K562 (cell line): ENCODE measurements around the gene CYP46A1. TPM values are rescaled to one million over a fixed set of nuclear protein-coding genes. Genes with fewer than 3 reads are reported as not detected.
A peak's percentile ranks its signal among the peaks of the same experiment; 100 is the strongest.

Experiments
- ATAC-seq: fragments of 200-7000 bp; cut with Tn5 transposase; 3 replicates; pipeline ENCODE4 v1.9.1; 2020; ENCODE audit warnings: moderate library complexity
- BruUV-seq: library from RNA; stranded (reverse); fragments of 400-500 nt; replicated peaks from 2 replicates; lab custom pipeline; 2021; lab: Mats Ljungman, UMichigan
- CTCF ChIA-PET: fragments of 300-600 bp; formaldehyde crosslinking; extraction: SDS; loops from one replicate; lab custom pipeline; 2021; ENCODE audit warnings: low intra/inter-chr PET ratio; lab: Yijun Ruan, JAX
- POLR2A ChIA-PET: fragments of 300-600, 350-650 bp; sonication (Branson Sonifier 250); formaldehyde crosslinking; extraction: SDS; loops from one replicate; lab custom pipeline; 2021; ENCODE audit warnings: antibody characterized with exemption, inconsistent platforms; lab: Yijun Ruan, JAX
- DNase-seq, 4 experiments: peaks; one replicate each; pipeline versions ENCODE4 v3.0.0 to v3.0.0-alpha.2; 2011 to 2018; ENCODE audit warnings: low spot score in 3 of 4, mixed read lengths in 3 of 4; ENCODE audit errors: extremely low read depth in 1 of 4
- FAIRE-seq: peaks from 2 replicates; lab custom pipeline; 2011; peaks lifted over from hg19 to GRCh38; lab: Jason Lieb, UNC
- H2AFZ ChIP-seq: 2 replicates; pipeline ENCODE4 v1.6.0; 2011; ENCODE audit warnings: low read depth, low read length, control low read depth, inconsistent platforms
- H3K27ac ChIP-seq: fragments of 200-600 bp; 3 replicates; pipeline ENCODE4 v1.8.0; 2011; ENCODE audit warnings: low read depth, mild to moderate bottlenecking, control low read depth, inconsistent platforms, low read length, moderate library complexity, mixed read lengths; ENCODE audit errors: extremely low read depth
- H3K27me3 ChIP-seq, 2 experiments: fragments of 300-600 bp in 1 of 2; 2 replicates in 1 of 2; 3 replicates in 1 of 2; pipeline versions ENCODE4 v1.6.0 to v1.8.0; 2011; ENCODE audit warnings: inconsistent platforms in 2 of 2, low read length in 2 of 2, mild to moderate bottlenecking in 1 of 2, mixed read lengths in 1 of 2, moderate library complexity in 1 of 2; ENCODE audit not compliant: control insufficient read depth in 2 of 2, insufficient read depth in 2 of 2
- H3K36me3 ChIP-seq: fragments of 300-600 bp; 3 replicates; pipeline ENCODE4 v1.8.0; 2011; ENCODE audit warnings: mild to moderate bottlenecking, low read length, inconsistent platforms; ENCODE audit not compliant: control insufficient read depth, insufficient read depth
- H3K4me1 ChIP-seq, 2 experiments: fragments of 200-600 bp in 1 of 2; replicated peaks in 1 of 2; 2 replicates in 1 of 2; 3 replicates in 1 of 2; pipeline versions ENCODE4 v1.5.1 to v1.8.0; 2011; ENCODE audit warnings: inconsistent platforms in 2 of 2, low read length in 2 of 2, mild to moderate bottlenecking in 1 of 2, mixed read lengths in 1 of 2, moderate library complexity in 1 of 2; ENCODE audit not compliant: control insufficient read depth in 2 of 2, insufficient read depth in 2 of 2
- H3K4me2 ChIP-seq: 2 replicates; pipeline ENCODE4 v1.6.1; 2011; ENCODE audit warnings: low read length, control low read depth, inconsistent platforms, mixed read lengths; ENCODE audit not compliant: insufficient read depth
- H3K4me3 ChIP-seq: fragments of 200-600 bp; sonication (generic), shearing (Covaris generic); 2 replicates; pipeline ENCODE4 v1.5.1; 2016; ENCODE audit warnings: control low read depth, inconsistent platforms
- H3K79me2 ChIP-seq: fragments of 200-600 bp; 3 replicates; pipeline ENCODE4 v1.8.0; 2011; ENCODE audit warnings: low read length, inconsistent platforms; ENCODE audit not compliant: control insufficient read depth, insufficient read depth
- H3K9ac ChIP-seq, 2 experiments: 2 replicates each; pipeline versions ENCODE4 v1.6.0 to v1.6.1; 2011; ENCODE audit warnings: low read depth in 2 of 2, low read length in 2 of 2, control low read depth in 1 of 2, inconsistent platforms in 1 of 2, mild to moderate bottlenecking in 1 of 2, mixed read lengths in 1 of 2; ENCODE audit not compliant: insufficient read depth in 1 of 2
- H3K9me1 ChIP-seq: one replicate; pipeline ENCODE4 v1.6.0; 2011; ENCODE audit warnings: inconsistent platforms, mild to moderate bottlenecking, low read length, moderate library complexity; ENCODE audit not compliant: control insufficient read depth, insufficient read depth
- H3K9me3 ChIP-seq: replicated peaks from 2 replicates; pipeline ENCODE4 v1.5.1; 2011; ENCODE audit warnings: low read depth, low read length, inconsistent platforms; ENCODE audit not compliant: control insufficient read depth, insufficient read depth
- H4K20me1 ChIP-seq: replicated peaks from 2 replicates; pipeline ENCODE4 v1.6.1; 2011; ENCODE audit warnings: low read length, inconsistent platforms, mixed read lengths; ENCODE audit not compliant: control insufficient read depth, insufficient read depth
- FIP1L1 ChIP-seq: fragments of 200-400 bp; formaldehyde crosslinking; IDR thresholded peaks from 2 replicates; pipeline ENCODE4 v1.6.1; 2018; ENCODE audit warnings: mild to moderate bottlenecking, low read depth, low read length; ENCODE audit not compliant: poor library complexity, severe bottlenecking
- ILK ChIP-seq: fragments of 450-650 bp; IDR thresholded peaks from 2 replicates; pipeline ENCODE4 v1.6.1; 2016; ENCODE audit warnings: missing genetic modification characterization, low read depth, mild to moderate bottlenecking, missing compliant biosample characterization, moderate library complexity, borderline replicate concordance
- NR2F6 ChIP-seq: fragments of 450-650 bp; formaldehyde crosslinking; IDR thresholded peaks from 2 replicates; pipeline ENCODE4 v1.4.0; 2020; ENCODE audit warnings: mild to moderate bottlenecking
- RERE ChIP-seq: sonication (generic); formaldehyde crosslinking; IDR thresholded peaks from 2 replicates; pipeline ENCODE4 v1.8.0; 2023; ENCODE audit warnings: missing genetic modification reagents, mild to moderate bottlenecking, borderline replicate concordance
- ZNF24 ChIP-seq: fragments of 450-650 bp; IDR thresholded peaks from 2 replicates; pipeline ENCODE4 v1.6.1; 2016
- ZNF311 ChIP-seq: fragments of 250-450 bp; sonication (Bioruptor Pico); IDR thresholded peaks from 2 replicates; pipeline ENCODE4 v1.4.0; 2020; ENCODE audit warnings: mild to moderate bottlenecking, moderate library complexity
- WGBS: fragments of 100-300 bp; shearing (Covaris generic); methylation state at CpG from one replicate; pipeline ENCODE4 v1.1.6; 2016; ENCODE audit warnings: low coverage, mixed read lengths; ENCODE audit not compliant: insufficient coverage; ENCODE audit errors: missing lambda C conversion rate; 5-methylcytosine and 5-hydroxymethylcytosine counted together
- in situ Hi-C: fragments of 300-500 bp; cut with MboI; formaldehyde crosslinking; loops from 4 replicates; pipeline ENCODE4 v1.15.0; 2018; ENCODE audit warnings: inconsistent platforms, mixed read lengths
- intact Hi-C: fragments of 100-400 bp; cut with micrococcal nuclease; formaldehyde crosslinking; loops from 2 replicates; pipeline ENCODE4 v1.14.2; 2022
- polyA plus RNA-seq, 8 experiments: library from polyadenylated mRNA; depleted of rRNA in 4 of 8; stranded (reverse) in 5 of 8; unstranded in 3 of 8; fragments of >200 nt; fragmentation: Nextera tagmentation in 2 of 8; fragmentation: Illumina TruSeq in 1 of 8; extraction: Ambion mirVana in 2 of 8; extraction: Trizol in 1 of 8; gene quantifications; 2 replicates each; pipeline versions ENCODE4 v1.2.1 to v1.2.3, GENCODE V29; 2011 to 2014; ENCODE audit warnings: inconsistent platforms in 1 of 8, missing spikeins in 1 of 8
- total RNA-seq, 7 experiments: library from RNA; depleted of rRNA in 6 of 7; stranded (reverse); fragments of >200 nt in 6 of 7; fragmentation: Illumina TruSeq in 2 of 7; extraction: Trizol in 2 of 7; gene quantifications; 2 replicates each; pipeline versions ENCODE4 v1.2.1 to v1.2.3, GENCODE V29; 2011 to 2021; ENCODE audit warnings: low replicate concordance in 1 of 7
- TF ChIP-seq, protein P1 (sequence below): fragments of 250-450 bp; sonication (Bioruptor Pico); IDR thresholded peaks from 2 replicates; pipeline ENCODE4 v1.4.0; 2020; ENCODE audit warnings: mild to moderate bottlenecking, moderate library complexity, borderline replicate concordance
- TF ChIP-seq, protein P2 (sequence below): fragments of 450-650 bp; IDR thresholded peaks from 2 replicates; pipeline ENCODE4 v1.6.1; 2018; ENCODE audit not compliant: partially characterized antibody

The CYP46A1 gene
- total and polyA plus RNA-seq, 9 of the 15 experiments (the other 6 are each of a cell fraction or from before 2014, with no cell fraction given) = not detected

GRCh38 chr14:99769123-99769522 lies 85.0 kb downstream of the CYP46A1 start (continued):
- TF ChIP-seq RERE (CRISPR knock-in tag) (no peak), ILK (no peak)
- TF ChIP-seq, all 486 proteins: peak for 0

- POLR2A ChIA-PET = interaction anchor here (1.3 kb wide), 1 partner anchor 52 kb away, joined by 3 read pairs; no protein-coding TSS in a partner anchor
- Histone ChIP-seq H3K9ac (no peak overlapping the region), H3K79me2 (no peaks in the 10 kb centered on the region), H3K27ac (no peak overlapping the region), H3K4me3 (no peak overlapping the region), H2AFZ (no peak overlapping the region), H3K27me3 (peaks cover 3 to 24% of the 10 kb centered on the region in 2 experiments; a peak in 3 of 5 replicates), H4K20me1 (no peaks in the 10 kb centered on the region), H3K9me3 (no peaks in the 10 kb centered on the region), H3K4me1 (no peaks in the 10 kb centered on the region), H3K4me2 (no peak overlapping the region), H3K9me1 (no peaks in the 10 kb centered on the region), H3K36me3 (no peaks in the 10 kb centered on the region)
- FAIRE-seq (no peak), DNase-seq (no peak), ATAC-seq (no peak)
- WGBS = 0% methylated on average over 2 of the region's 3 CpGs
- intact Hi-C loops (no loop called here), in situ Hi-C loops (no loop called here)
- BruUV-seq = no TSS peak
- CTCF ChIA-PET = no interaction called here
- TF ChIP-seq FIP1L1 = no peak
- no peak for TF ChIP-seq NR2F6 (CRISPR knock-in tag)
- TF ChIP-seq, protein P1, sequence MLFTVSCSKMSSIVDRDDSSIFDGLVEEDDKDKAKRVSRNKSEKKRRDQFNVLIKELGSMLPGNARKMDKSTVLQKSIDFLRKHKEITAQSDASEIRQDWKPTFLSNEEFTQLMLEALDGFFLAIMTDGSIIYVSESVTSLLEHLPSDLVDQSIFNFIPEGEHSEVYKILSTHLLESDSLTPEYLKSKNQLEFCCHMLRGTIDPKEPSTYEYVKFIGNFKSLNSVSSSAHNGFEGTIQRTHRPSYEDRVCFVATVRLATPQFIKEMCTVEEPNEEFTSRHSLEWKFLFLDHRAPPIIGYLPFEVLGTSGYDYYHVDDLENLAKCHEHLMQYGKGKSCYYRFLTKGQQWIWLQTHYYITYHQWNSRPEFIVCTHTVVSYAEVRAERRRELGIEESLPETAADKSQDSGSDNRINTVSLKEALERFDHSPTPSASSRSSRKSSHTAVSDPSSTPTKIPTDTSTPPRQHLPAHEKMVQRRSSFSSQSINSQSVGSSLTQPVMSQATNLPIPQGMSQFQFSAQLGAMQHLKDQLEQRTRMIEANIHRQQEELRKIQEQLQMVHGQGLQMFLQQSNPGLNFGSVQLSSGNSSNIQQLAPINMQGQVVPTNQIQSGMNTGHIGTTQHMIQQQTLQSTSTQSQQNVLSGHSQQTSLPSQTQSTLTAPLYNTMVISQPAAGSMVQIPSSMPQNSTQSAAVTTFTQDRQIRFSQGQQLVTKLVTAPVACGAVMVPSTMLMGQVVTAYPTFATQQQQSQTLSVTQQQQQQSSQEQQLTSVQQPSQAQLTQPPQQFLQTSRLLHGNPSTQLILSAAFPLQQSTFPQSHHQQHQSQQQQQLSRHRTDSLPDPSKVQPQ (CRISPR knock-in tag) = no peak
- no peak for TF ChIP-seq ZNF24
- no peak for TF ChIP-seq ZNF311 (CRISPR knock-in tag)
- TF ChIP-seq, protein P2, sequence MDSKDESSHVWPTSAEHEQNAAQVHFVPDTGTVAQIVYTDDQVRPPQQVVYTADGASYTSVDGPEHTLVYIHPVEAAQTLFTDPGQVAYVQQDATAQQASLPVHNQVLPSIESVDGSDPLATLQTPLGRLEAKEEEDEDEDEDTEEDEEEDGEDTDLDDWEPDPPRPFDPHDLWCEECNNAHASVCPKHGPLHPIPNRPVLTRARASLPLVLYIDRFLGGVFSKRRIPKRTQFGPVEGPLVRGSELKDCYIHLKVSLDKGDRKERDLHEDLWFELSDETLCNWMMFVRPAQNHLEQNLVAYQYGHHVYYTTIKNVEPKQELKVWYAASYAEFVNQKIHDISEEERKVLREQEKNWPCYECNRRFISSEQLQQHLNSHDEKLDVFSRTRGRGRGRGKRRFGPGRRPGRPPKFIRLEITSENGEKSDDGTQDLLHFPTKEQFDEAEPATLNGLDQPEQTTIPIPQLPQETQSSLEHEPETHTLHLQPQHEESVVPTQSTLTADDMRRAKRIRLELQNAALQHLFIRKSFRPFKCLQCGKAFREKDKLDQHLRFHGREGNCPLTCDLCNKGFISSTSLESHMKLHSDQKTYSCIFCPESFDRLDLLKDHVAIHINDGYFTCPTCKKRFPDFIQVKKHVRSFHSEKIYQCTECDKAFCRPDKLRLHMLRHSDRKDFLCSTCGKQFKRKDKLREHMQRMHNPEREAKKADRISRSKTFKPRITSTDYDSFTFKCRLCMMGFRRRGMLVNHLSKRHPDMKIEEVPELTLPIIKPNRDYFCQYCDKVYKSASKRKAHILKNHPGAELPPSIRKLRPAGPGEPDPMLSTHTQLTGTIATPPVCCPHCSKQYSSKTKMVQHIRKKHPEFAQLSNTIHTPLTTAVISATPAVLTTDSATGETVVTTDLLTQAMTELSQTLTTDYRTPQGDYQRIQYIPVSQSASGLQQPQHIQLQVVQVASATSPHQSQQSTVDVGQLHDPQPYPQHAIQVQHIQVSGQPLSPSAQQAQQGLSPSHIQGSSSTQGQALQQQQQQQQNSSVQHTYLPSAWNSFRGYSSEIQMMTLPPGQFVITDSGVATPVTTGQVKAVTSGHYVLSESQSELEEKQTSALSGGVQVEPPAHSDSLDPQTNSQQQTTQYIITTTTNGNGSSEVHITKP = peak; percentile 58
Measured at GRCh38 chr14:99769799-99770198, 85.7 kb downstream of the CYP46A1 start.
